HEK293 (cell line): ENCODE data around the gene TXNDC11.
A peak's percentile ranks its signal among the peaks of the same experiment; 100 is the strongest.

Source experiments
- HOXD13 ChIP-seq: sonication (generic); formaldehyde crosslinking; IDR thresholded peaks from 2 replicates; pipeline ENCODE4 v1.8.0; 2022; ENCODE audit warnings: missing genetic modification reagents, borderline replicate concordance
- KLF8 ChIP-seq: fragments of 450-650 bp; formaldehyde crosslinking; IDR thresholded peaks from 2 replicates; pipeline ENCODE4 v1.5.1; 2016; ENCODE audit warnings: missing biosample characterization, missing genetic modification characterization
- ZEB2 ChIP-seq: fragments of 450-650 bp; formaldehyde crosslinking; IDR thresholded peaks from 2 replicates; pipeline ENCODE4 v1.5.1; 2016; ENCODE audit warnings: missing biosample characterization, missing genetic modification characterization
- ZFHX2 ChIP-seq: fragments of 450-650 bp; formaldehyde crosslinking; conservative IDR thresholded peaks from 2 replicates; pipeline ENCODE4 v1.5.1; 2016; ENCODE audit warnings: missing biosample characterization, missing genetic modification characterization
- ZNF10 ChIP-seq: fragments of 450-650 bp; formaldehyde crosslinking; IDR thresholded peaks from 2 replicates; pipeline ENCODE4 v1.5.1; 2017; ENCODE audit warnings: missing biosample characterization, missing genetic modification characterization
- ZNF155 ChIP-seq: fragments of 450-650 bp; formaldehyde crosslinking; IDR thresholded peaks from 2 replicates; pipeline ENCODE4 v1.5.1; 2016; ENCODE audit warnings: missing biosample characterization, missing genetic modification characterization
- ZNF19 ChIP-seq: fragments of 450-650 bp; formaldehyde crosslinking; IDR thresholded peaks from 2 replicates; pipeline ENCODE4; 2016; ENCODE audit warnings: missing biosample characterization, missing genetic modification characterization, low read depth
- ZNF23 ChIP-seq: fragments of 450-650 bp; formaldehyde crosslinking; IDR thresholded peaks from 2 replicates; pipeline ENCODE4 v1.5.1; 2016; ENCODE audit warnings: missing biosample characterization, missing genetic modification characterization, borderline replicate concordance
- ZNF354C ChIP-seq: fragments of 450-650 bp; formaldehyde crosslinking; IDR thresholded peaks from 2 replicates; pipeline ENCODE4 v1.5.1; 2016; ENCODE audit warnings: missing biosample characterization, missing genetic modification characterization, low read depth, borderline replicate concordance
- ZNF366 ChIP-seq: fragments of 450-650 bp; formaldehyde crosslinking; conservative IDR thresholded peaks from 2 replicates; pipeline ENCODE4 v1.5.1; 2016; ENCODE audit warnings: missing biosample characterization, missing genetic modification characterization
- ZNF394 ChIP-seq: fragments of 450-650 bp; formaldehyde crosslinking; IDR thresholded peaks from 2 replicates; pipeline ENCODE4 v1.5.1; 2016; ENCODE audit warnings: missing biosample characterization, missing genetic modification characterization, mild to moderate bottlenecking, moderate library complexity, borderline replicate concordance
- ZNF514 ChIP-seq: fragments of 450-650 bp; formaldehyde crosslinking; IDR thresholded peaks from 2 replicates; pipeline ENCODE4 v1.5.1; 2016; ENCODE audit warnings: missing biosample characterization, missing genetic modification characterization
- ZNF571 ChIP-seq: fragments of 450-650 bp; formaldehyde crosslinking; IDR thresholded peaks from 2 replicates; pipeline ENCODE4 v1.5.0; 2017; ENCODE audit warnings: missing biosample characterization, missing genetic modification characterization
- ZNF664 ChIP-seq: fragments of 450-650 bp; formaldehyde crosslinking; IDR thresholded peaks from 2 replicates; pipeline ENCODE4 v1.5.1; 2016; ENCODE audit warnings: missing biosample characterization, missing genetic modification characterization
- TF ChIP-seq, protein P1 (sequence below): fragments of 450-650 bp; formaldehyde crosslinking; conservative IDR thresholded peaks from 2 replicates; pipeline ENCODE4 v1.5.1; 2016; ENCODE audit warnings: low read depth, missing biosample characterization, missing genetic modification characterization
- TF ChIP-seq, protein P2 (sequence below): fragments of 450-650 bp; formaldehyde crosslinking; IDR thresholded peaks from 2 replicates; pipeline ENCODE4 v1.5.1; 2016; ENCODE audit warnings: missing biosample characterization, missing genetic modification characterization
- TF ChIP-seq, protein P3 (sequence below): fragments of 450-650 bp; formaldehyde crosslinking; IDR thresholded peaks from 2 replicates; pipeline ENCODE4 v1.5.1; 2016; ENCODE audit warnings: missing biosample characterization, missing genetic modification characterization
- TF ChIP-seq, protein P4 (sequence below): fragments of 450-650 bp; formaldehyde crosslinking; IDR thresholded peaks from 2 replicates; pipeline ENCODE4 v1.5.1; 2016; ENCODE audit warnings: missing biosample characterization, missing genetic modification characterization
- TF ChIP-seq, protein P5 (sequence below): fragments of 450-650 bp; formaldehyde crosslinking; conservative IDR thresholded peaks from 2 replicates; pipeline ENCODE4 v1.5.1; 2016; ENCODE audit warnings: low read depth, missing biosample characterization, missing genetic modification characterization
- TF ChIP-seq, protein P6 (sequence below): fragments of 450-650 bp; formaldehyde crosslinking; IDR thresholded peaks from 2 replicates; pipeline ENCODE4 v1.5.1; 2016; ENCODE audit warnings: missing biosample characterization, missing genetic modification characterization

The TXNDC11 gene

DNA sequence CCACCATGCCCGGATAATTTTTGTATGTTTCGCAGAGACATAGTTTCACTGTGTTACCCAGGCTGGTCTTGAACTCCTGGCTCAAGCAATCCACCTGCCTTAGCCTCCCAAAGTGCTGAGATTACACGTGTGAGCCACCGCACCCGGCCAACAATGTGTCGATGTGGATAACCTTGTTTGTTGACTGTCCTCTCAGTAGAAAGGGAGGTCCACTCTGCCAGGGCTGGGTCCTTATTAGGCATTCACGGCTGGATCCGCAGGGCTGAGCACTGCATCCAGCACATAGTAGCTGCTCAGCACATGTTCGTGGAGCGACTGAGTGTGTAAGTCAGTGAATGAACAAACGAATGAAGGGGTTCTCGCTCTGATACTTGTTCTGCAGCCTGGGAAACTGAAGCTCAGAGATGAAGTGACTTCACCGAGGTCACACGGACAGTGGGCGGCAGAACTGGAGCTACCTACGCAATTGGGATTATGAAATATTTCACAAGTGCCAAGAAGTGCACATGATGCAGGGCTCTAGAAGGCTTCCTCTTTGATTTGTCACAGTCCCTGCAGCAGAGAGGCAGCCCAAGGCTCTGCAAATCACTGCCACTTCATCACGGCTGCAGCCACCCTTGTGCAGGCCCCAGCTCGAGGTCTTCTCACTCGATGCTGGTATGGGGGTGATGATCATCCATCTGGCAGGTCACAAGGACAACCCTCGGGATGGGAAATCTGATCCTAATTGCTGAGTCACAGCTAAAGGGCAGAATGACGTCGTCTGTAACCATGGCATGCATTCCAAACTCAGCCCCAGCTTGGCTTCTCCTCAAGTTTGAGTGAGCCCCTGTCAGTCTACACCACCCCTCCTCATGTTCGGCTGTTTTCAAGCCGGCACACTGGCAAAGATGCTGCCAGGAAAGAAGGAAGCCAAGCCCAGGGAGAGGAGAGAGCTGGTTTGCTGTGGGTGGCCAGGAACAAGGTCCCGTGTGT is 102.4 kb downstream of the TXNDC11 start (continued):
- TF ChIP-seq ZNF19 (tag by site-specific recombination) (no peak), HOXD13 (no peak), ZNF394 (tag by site-specific recombination) (peak; percentile 43; the same call in 1 of the 2 replicates), ZNF366 (peak; percentile 79), ZNF571 (tag by site-specific recombination) (no peak), ZNF514 (tag by site-specific recombination) (no peak), ZNF10 (tag by site-specific recombination) (peak; percentile 65; the same call in 1 of the 2 replicates), KLF8 (tag by site-specific recombination) (peak; percentile 53; the same call in 1 of the 2 replicates), ZEB2 (tag by site-specific recombination) (peak; percentile 91), ZNF354C (no peak), ZNF664 (peak; percentile 92), ZFHX2 (tag by site-specific recombination) (peak; percentile 94), ZNF155 (no peak), ZNF23 (tag by site-specific recombination) (no peak)
- TF ChIP-seq, protein P1, sequence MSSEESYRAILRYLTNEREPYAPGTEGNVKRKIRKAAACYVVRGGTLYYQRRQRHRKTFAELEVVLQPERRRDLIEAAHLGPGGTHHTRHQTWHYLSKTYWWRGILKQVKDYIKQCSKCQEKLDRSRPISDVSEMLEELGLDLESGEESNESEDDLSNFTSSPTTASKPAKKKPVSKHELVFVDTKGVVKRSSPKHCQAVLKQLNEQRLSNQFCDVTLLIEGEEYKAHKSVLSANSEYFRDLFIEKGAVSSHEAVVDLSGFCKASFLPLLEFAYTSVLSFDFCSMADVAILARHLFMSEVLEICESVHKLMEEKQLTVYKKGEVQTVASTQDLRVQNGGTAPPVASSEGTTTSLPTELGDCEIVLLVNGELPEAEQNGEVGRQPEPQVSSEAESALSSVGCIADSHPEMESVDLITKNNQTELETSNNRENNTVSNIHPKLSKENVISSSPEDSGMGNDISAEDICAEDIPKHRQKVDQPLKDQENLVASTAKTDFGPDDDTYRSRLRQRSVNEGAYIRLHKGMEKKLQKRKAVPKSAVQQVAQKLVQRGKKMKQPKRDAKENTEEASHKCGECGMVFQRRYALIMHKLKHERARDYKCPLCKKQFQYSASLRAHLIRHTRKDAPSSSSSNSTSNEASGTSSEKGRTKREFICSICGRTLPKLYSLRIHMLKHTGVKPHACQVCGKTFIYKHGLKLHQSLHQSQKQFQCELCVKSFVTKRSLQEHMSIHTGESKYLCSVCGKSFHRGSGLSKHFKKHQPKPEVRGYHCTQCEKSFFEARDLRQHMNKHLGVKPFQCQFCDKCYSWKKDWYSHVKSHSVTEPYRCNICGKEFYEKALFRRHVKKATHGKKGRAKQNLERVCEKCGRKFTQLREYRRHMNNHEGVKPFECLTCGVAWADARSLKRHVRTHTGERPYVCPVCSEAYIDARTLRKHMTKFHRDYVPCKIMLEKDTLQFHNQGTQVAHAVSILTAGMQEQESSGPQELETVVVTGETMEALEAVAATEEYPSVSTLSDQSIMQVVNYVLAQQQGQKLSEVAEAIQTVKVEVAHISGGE (tag by site-specific recombination) = no peak
- TF ChIP-seq, protein P2, sequence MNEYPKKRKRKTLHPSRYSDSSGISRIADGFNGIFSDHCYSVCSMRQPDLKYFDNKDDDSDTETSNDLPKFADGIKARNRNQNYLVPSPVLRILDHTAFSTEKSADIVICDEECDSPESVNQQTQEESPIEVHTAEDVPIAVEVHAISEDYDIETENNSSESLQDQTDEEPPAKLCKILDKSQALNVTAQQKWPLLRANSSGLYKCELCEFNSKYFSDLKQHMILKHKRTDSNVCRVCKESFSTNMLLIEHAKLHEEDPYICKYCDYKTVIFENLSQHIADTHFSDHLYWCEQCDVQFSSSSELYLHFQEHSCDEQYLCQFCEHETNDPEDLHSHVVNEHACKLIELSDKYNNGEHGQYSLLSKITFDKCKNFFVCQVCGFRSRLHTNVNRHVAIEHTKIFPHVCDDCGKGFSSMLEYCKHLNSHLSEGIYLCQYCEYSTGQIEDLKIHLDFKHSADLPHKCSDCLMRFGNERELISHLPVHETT (tag by site-specific recombination) = peak; percentile 58; the same call in 1 of the 2 replicates
- TF ChIP-seq, protein P3, sequence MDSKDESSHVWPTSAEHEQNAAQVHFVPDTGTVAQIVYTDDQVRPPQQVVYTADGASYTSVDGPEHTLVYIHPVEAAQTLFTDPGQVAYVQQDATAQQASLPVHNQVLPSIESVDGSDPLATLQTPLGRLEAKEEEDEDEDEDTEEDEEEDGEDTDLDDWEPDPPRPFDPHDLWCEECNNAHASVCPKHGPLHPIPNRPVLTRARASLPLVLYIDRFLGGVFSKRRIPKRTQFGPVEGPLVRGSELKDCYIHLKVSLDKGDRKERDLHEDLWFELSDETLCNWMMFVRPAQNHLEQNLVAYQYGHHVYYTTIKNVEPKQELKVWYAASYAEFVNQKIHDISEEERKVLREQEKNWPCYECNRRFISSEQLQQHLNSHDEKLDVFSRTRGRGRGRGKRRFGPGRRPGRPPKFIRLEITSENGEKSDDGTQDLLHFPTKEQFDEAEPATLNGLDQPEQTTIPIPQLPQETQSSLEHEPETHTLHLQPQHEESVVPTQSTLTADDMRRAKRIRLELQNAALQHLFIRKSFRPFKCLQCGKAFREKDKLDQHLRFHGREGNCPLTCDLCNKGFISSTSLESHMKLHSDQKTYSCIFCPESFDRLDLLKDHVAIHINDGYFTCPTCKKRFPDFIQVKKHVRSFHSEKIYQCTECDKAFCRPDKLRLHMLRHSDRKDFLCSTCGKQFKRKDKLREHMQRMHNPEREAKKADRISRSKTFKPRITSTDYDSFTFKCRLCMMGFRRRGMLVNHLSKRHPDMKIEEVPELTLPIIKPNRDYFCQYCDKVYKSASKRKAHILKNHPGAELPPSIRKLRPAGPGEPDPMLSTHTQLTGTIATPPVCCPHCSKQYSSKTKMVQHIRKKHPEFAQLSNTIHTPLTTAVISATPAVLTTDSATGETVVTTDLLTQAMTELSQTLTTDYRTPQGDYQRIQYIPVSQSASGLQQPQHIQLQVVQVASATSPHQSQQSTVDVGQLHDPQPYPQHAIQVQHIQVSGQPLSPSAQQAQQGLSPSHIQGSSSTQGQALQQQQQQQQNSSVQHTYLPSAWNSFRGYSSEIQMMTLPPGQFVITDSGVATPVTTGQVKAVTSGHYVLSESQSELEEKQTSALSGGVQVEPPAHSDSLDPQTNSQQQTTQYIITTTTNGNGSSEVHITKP (tag by site-specific recombination) = peak; percentile 91
- TF ChIP-seq, protein P4, sequence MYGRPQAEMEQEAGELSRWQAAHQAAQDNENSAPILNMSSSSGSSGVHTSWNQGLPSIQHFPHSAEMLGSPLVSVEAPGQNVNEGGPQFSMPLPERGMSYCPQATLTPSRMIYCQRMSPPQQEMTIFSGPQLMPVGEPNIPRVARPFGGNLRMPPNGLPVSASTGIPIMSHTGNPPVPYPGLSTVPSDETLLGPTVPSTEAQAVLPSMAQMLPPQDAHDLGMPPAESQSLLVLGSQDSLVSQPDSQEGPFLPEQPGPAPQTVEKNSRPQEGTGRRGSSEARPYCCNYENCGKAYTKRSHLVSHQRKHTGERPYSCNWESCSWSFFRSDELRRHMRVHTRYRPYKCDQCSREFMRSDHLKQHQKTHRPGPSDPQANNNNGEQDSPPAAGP = 0 out of 2 replicates have a peak, but pooled peaks have one; percentile 73
- TF ChIP-seq, protein P5, sequence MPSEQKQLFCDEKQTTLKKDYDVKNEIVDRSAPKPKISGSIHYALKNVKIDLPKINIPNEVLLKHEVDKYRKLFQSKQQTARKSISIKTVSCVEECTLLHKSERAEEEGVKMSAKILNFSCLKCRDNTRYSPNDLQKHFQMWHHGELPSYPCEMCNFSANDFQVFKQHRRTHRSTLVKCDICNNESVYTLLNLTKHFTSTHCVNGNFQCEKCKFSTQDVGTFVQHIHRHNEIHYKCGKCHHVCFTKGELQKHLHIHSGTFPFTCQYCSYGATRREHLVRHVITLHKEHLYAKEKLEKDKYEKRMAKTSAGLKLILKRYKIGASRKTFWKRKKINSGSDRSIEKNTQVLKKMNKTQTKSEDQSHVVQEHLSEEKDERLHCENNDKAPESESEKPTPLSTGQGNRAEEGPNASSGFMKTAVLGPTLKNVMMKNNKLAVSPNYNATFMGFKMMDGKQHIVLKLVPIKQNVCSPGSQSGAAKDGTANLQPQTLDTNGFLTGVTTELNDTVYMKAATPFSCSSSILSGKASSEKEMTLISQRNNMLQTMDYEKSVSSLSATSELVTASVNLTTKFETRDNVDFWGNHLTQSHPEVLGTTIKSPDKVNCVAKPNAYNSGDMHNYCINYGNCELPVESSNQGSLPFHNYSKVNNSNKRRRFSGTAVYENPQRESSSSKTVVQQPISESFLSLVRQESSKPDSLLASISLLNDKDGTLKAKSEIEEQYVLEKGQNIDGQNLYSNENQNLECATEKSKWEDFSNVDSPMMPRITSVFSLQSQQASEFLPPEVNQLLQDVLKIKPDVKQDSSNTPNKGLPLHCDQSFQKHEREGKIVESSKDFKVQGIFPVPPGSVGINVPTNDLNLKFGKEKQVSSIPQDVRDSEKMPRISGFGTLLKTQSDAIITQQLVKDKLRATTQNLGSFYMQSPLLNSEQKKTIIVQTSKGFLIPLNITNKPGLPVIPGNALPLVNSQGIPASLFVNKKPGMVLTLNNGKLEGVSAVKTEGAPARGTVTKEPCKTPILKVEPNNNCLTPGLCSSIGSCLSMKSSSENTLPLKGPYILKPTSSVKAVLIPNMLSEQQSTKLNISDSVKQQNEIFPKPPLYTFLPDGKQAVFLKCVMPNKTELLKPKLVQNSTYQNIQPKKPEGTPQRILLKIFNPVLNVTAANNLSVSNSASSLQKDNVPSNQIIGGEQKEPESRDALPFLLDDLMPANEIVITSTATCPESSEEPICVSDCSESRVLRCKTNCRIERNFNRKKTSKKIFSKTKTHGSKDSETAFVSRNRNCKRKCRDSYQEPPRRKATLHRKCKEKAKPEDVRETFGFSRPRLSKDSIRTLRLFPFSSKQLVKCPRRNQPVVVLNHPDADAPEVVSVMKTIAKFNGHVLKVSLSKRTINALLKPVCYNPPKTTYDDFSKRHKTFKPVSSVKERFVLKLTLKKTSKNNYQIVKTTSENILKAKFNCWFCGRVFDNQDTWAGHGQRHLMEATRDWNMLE (tag by site-specific recombination) = no peak
- TF ChIP-seq, protein P6, sequence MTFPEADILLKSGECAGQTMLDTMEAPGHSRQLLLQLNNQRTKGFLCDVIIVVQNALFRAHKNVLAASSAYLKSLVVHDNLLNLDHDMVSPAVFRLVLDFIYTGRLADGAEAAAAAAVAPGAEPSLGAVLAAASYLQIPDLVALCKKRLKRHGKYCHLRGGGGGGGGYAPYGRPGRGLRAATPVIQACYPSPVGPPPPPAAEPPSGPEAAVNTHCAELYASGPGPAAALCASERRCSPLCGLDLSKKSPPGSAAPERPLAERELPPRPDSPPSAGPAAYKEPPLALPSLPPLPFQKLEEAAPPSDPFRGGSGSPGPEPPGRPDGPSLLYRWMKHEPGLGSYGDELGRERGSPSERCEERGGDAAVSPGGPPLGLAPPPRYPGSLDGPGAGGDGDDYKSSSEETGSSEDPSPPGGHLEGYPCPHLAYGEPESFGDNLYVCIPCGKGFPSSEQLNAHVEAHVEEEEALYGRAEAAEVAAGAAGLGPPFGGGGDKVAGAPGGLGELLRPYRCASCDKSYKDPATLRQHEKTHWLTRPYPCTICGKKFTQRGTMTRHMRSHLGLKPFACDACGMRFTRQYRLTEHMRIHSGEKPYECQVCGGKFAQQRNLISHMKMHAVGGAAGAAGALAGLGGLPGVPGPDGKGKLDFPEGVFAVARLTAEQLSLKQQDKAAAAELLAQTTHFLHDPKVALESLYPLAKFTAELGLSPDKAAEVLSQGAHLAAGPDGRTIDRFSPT (tag by site-specific recombination) = 0 out of 2 replicates have a peak, but pooled peaks have one; percentile 29
